Fibroblast of lung (primary cell): Measurements from ENCODE around the gene NTRK3. TPM values are rescaled to one million over a fixed set of nuclear protein-coding genes. Genes with fewer than 3 reads are reported as not detected.

Source experiments
- DNase-seq, 2 donors: peaks; one replicate each; pipeline versions ENCODE4 v3.0.0 to v3.0.0-alpha.2; 2010; ENCODE audit warnings: low read depth in 2 of 2
- H2AFZ ChIP-seq: 2 replicates; pipeline ENCODE4 v1.5.1; 2012; ENCODE audit warnings: low read length, control low read depth, inconsistent platforms
- H3K27ac ChIP-seq: 2 replicates; pipeline ENCODE4 v1.5.1; 2011; ENCODE audit warnings: low read length, control low read depth; ENCODE audit not compliant: insufficient read depth
- H3K27me3 ChIP-seq: 2 replicates; pipeline ENCODE4 v1.5.1; 2011; ENCODE audit warnings: mild to moderate bottlenecking, low read length; ENCODE audit not compliant: control insufficient read depth, insufficient read depth
- H3K36me3 ChIP-seq: 2 replicates; pipeline ENCODE4 v1.5.1; 2011; ENCODE audit warnings: low read length; ENCODE audit not compliant: control insufficient read depth, insufficient read depth
- H3K4me1 ChIP-seq: 2 replicates; pipeline ENCODE4 v1.5.1; 2011; ENCODE audit warnings: low read length; ENCODE audit not compliant: control insufficient read depth, insufficient read depth; ENCODE audit errors: extremely low read depth
- H3K4me2 ChIP-seq: 2 replicates; pipeline ENCODE4 v1.5.1; 2011; ENCODE audit warnings: low read length, control low read depth; ENCODE audit not compliant: insufficient read depth; ENCODE audit errors: extremely low read depth
- H3K4me3 ChIP-seq, 4 experiments: fragments of 200-600 bp in 1 of 4; sonication (generic) in 1 of 4; replicated peaks in 1 of 4; 2 replicates each; pipeline ENCODE4 v1.5.1; 2011 to 2016; ENCODE audit warnings: low read length in 4 of 4, low read depth in 3 of 4, mild to moderate bottlenecking in 3 of 4, control low read depth in 2 of 4, inconsistent platforms in 1 of 4, mixed read lengths in 1 of 4; ENCODE audit not compliant: insufficient read depth in 1 of 4; ENCODE audit errors: control extremely low read depth in 1 of 4
- H3K79me2 ChIP-seq: 2 replicates; pipeline ENCODE4 v1.5.1; 2012; ENCODE audit warnings: mild to moderate bottlenecking, low read length, inconsistent platforms; ENCODE audit not compliant: control insufficient read depth, insufficient read depth
- H3K9ac ChIP-seq: 2 replicates; pipeline ENCODE4 v1.5.1; 2011; ENCODE audit warnings: mild to moderate bottlenecking, low read length, control low read depth; ENCODE audit not compliant: insufficient read depth
- H3K9me3 ChIP-seq: 2 replicates; pipeline ENCODE4 v1.5.1; 2012; ENCODE audit warnings: low read depth, low read length; ENCODE audit not compliant: control insufficient read depth, insufficient read depth
- H4K20me1 ChIP-seq: 2 replicates; pipeline ENCODE4 v1.5.1; 2011; ENCODE audit warnings: low read length; ENCODE audit not compliant: control insufficient read depth, insufficient read depth; ENCODE audit errors: extremely low read depth
- CTCF ChIP-seq, 2 donors: IDR thresholded peaks in 1 of 2; conservative IDR thresholded peaks in 1 of 2; 1 replicate in 1 of 2; 2 replicates in 1 of 2; pipeline ENCODE4 v1.5.1; 2011 to 2012; ENCODE audit warnings: low read length in 2 of 2, control low read depth in 1 of 2, inconsistent platforms in 1 of 2, low read depth in 1 of 2, mild to moderate bottlenecking in 1 of 2
- EZH2 ChIP-seq: IDR thresholded peaks from 2 replicates; pipeline ENCODE4 v1.5.1; 2012; ENCODE audit warnings: low read length, control low read depth, mild to moderate bottlenecking; ENCODE audit errors: missing control alignments
- polyA plus RNA-seq, 2 donors: library from polyadenylated mRNA; depleted of rRNA in 1 of 2; stranded (reverse) in 1 of 2; unstranded in 1 of 2; fragments of >200 nt; gene quantifications; 2 replicates each; pipeline ENCODE4 v1.2.1, GENCODE V29; 2011 to 2012; ENCODE audit warnings: missing spikeins in 1 of 2
- total RNA-seq: library from RNA; depleted of rRNA; stranded (reverse); fragments of >200 nt; gene quantifications from 2 replicates; pipeline ENCODE4 v1.2.1, GENCODE V29; 2014

Gene NTRK3
- total and polyA plus RNA-seq, 2 donors (not counting 1 experiment from before 2014, with no cell fraction given) = 0.06 TPM; not detected in 1

DNA sequence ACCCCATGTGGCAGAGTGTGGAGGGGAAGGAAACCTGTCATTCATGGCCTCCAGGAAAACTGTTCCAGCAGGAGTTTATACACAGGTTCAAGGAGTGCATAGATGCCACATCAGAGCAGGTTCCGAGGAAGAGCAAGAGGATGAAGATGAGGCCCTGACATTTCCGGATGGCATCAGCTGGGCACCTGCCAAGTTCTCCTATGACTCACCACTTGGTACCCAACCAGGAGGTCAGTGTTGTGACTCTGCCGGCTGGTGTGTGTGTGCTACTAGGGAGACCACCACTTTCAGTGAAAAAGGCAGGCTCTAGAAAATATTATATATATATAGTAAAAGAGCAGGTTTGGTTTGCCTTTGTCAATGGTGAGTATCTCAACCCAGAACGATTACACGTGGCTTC, 69.3 kb downstream of the NTRK3 start:
- TF ChIP-seq CTCF (conservative IDR thresholded peaks at IDR 0.05 in 1 of 2, IDR thresholded peaks at IDR 0.05 in 1 of 2; ENCODE audit: low read depth in 1 of 2, low read length in 2 of 2) (no peak), EZH2 (no peak)
- Histone ChIP-seq H3K4me2 (no peak overlapping the region), H3K36me3 (no peaks in the 10 kb centered on the region), H3K4me3 (no peak overlapping the region), H3K27ac (no peak overlapping the region), H3K9ac (no peak overlapping the region), H3K79me2 (no peaks in the 10 kb centered on the region), H3K27me3 (no peaks in the 10 kb centered on the region), H3K9me3 (no peaks in the 10 kb centered on the region), H4K20me1 (no peaks in the 10 kb centered on the region), H3K4me1 (no peaks in the 10 kb centered on the region), H2AFZ (no peak overlapping the region)
- DNase-seq = peak in 1 of 2 donors; percentile 15

- Histone ChIP-seq H3K9me3 (no peaks in the 10 kb centered on the region), H3K4me1 (no peaks in the 10 kb centered on the region), H3K36me3 (no peaks in the 10 kb centered on the region), H3K79me2 (no peaks in the 10 kb centered on the region), H3K27me3 (no peaks in the 10 kb centered on the region), H3K27ac (no peak overlapping the region), H3K4me3 (no peak overlapping the region), H3K9ac (no peak overlapping the region), H2AFZ (no peak overlapping the region), H3K4me2 (no peak overlapping the region), H4K20me1 (no peaks in the 10 kb centered on the region)
- TF ChIP-seq CTCF (conservative IDR thresholded peaks at IDR 0.05 in 1 of 2, IDR thresholded peaks at IDR 0.05 in 1 of 2; ENCODE audit: low read depth in 1 of 2, low read length in 2 of 2) (no peak), EZH2 (no peak)
- DNase-seq = no peak
Measured at GRCh38 chr15:88185584-88185983, 71.0 kb downstream of the NTRK3 start.

DNA sequence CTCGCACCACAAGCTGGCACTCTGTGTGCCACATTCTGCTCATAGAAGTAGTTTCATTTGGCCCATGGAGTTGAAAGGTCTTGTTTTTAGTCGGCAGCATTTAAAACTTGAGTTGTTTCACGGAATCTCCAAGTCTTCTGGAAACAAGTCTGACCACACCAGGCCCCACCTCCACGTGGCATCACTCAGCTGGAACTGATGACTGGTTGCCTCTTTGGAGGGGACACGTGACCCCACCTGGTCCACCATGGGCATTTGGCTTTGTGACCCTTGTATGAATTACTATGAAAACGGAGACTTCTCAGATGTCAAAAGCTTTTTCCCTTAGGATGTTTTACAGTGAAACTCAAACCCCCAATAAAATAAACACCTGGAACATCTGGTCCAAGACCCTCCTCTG, 74.9 kb downstream of the NTRK3 start:
- no peaks in the 10 kb centered on the region for H3K79me2 ChIP-seq
- no peak overlapping the region for H3K4me3 ChIP-seq
- TF ChIP-seq CTCF (conservative IDR thresholded peaks at IDR 0.05 in 1 of 2, IDR thresholded peaks at IDR 0.05 in 1 of 2; ENCODE audit: low read depth in 1 of 2, low read length in 2 of 2) (no peak), EZH2 (no peak)
- no peak overlapping the region for H3K4me2 ChIP-seq
- no peak for DNase-seq
- H3K27ac ChIP-seq = no peak overlapping the region
- H3K27me3 ChIP-seq = no peaks in the 10 kb centered on the region
- no peaks in the 10 kb centered on the region for H3K36me3 ChIP-seq
- H3K4me1 ChIP-seq = no peaks in the 10 kb centered on the region
- no peaks in the 10 kb centered on the region for H3K9me3 ChIP-seq
- no peak overlapping the region for H3K9ac ChIP-seq
- H4K20me1 ChIP-seq = no peaks in the 10 kb centered on the region
- H2AFZ ChIP-seq = no peak overlapping the region
